T-helper 2 cell (primary cell): ENCODE results near the gene SERINC2.
A peak's percentile ranks its signal among the peaks of the same experiment; 100 is the strongest.
"Not testable (repeated sequence)": the region's sequence is repeated elsewhere in the genome, so short reads cannot be mapped to it uniquely, and the experiment has no call there.

ENCODE experiments used
- DNase-seq, 5 experiments: peaks; one replicate each; pipeline versions ENCODE4 v3.0.0 to v3.0.0-alpha.2; 2012 to 2022

Gene SERINC2

GRCh38 chr1:31415658-31416057 lies 2.6 kb downstream of the SERINC2 start:
- no peak for DNase-seq

GRCh38 chr1:31416101-31416736 lies 3.2 kb downstream of the SERINC2 start:
- DNase-seq: no peak

- no peak for DNase-seq
These were observed 4.1 kb downstream of the SERINC2 start for GRCh38 chr1:31417148-31417547.

DNA sequence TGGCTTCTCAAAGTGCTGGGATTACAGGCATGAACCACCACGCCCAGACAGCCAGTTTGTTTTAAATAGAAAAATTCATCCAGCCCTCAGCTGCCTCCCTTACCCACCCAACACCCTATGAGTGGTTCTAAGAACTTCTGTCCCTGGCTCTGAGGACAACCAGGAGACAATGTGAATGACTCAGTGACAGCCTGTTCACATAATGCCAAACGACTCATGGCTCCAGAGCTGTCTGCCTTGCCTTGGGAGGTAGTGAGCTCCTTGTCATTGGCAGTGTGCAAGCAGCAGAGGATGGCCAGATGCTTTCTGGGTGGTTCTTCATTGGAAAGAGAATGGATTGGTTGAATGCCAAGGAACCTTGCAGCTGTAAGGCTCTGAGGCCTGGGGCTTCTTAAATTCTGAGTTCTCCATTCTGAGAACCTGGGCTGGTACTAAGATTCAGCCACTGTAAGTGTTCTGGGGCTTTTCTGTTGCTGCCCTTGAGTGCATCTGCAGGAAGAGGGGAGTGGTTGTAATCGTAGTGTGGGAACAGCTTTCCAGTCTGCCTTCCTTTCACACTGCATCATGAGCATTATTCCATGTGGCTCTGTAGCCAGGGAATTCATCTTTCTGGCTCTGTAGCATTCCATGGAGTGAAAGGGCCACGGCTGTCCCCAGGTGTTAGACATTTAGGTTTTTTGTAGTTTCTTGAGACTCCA lies 5.8 kb downstream of the SERINC2 start:
- no peak for DNase-seq

- no peak for DNase-seq
These were observed 7.7 kb downstream of the SERINC2 start for GRCh38 chr1:31420716-31421115.

- DNase-seq: no peak
These were observed 8.5 kb downstream of the SERINC2 start for GRCh38 chr1:31421371-31422040.

DNA sequence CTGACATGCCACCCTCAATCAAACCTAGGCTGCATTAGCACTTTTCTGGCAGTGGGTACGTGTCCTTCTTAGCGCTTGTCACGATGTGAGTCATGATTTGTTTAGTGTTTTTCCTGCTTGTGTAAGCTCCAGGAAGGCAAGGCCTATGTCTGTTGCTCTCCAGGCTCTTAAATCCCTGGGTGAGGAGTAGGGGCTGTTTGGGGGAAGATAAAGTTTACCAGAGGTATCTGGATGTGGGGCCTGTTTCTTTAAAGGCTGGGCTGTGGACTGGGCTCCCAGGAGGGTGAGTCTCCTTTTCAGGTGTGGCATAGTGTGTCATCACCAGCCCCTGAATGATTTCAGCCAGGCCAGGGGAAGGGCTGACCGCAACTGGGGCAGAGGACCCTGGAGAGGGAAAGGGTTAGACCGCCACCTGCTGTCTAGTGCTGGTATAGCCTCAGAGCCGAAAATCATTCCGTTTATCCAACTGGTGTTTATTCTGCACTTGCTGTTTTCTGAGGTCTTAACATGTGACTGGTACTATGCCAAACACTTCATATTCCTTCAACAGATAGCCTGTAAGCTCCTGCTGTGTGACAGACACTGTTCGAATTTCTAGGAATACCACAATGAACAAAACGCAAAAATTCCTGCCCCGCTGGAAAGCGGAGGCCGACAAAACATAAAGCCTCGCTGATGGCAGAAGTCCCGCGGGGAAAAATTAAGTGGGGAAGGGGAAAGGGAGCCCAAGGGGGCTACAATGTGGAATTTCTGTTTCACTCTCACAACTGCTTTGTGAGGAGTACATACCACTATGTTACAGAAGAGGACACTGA lies 9.7 kb downstream of the SERINC2 start:
- DNase-seq: peak; percentile 31 to 49 (median 38)

- DNase-seq: no peak
These were observed 10.5 kb downstream of the SERINC2 start for GRCh38 chr1:31423418-31423947.

- no peak for DNase-seq
These were observed 11.6 kb downstream of the SERINC2 start for GRCh38 chr1:31424568-31424967.

GRCh38 chr1:31425301-31426081 lies 12.5 kb downstream of the SERINC2 start:
- DNase-seq: no peak

DNA sequence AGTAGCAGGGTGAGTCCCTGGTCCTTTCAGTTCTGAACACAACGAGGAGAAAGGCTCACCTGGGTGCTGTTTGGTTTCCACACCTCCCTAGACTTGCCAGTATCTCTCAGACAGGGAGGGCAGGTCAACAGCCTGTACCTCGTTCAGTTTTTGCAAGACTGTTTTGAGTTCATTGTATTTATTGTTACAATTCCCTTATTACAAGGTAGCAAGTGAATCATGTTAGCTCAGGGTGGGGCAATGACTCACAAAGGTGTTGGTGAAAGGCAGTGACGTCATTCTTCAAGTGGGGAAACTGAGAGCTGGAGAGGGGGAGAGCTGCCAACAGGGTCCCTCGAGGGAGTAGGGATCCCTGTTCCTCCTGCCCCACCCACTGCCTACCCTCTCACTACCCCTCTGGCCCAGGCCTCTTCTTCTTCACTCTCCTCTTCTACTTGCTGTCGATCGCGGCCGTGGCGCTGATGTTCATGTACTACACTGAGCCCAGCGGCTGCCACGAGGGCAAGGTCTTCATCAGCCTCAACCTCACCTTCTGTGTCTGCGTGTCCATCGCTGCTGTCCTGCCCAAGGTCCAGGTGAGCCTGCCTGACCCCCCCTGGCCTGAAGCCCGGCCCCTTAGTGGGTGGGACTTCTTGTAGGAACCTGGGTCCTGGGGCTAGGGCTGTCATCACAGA lies 13.4 kb downstream of the SERINC2 start:
- DNase-seq: no peak

DNA sequence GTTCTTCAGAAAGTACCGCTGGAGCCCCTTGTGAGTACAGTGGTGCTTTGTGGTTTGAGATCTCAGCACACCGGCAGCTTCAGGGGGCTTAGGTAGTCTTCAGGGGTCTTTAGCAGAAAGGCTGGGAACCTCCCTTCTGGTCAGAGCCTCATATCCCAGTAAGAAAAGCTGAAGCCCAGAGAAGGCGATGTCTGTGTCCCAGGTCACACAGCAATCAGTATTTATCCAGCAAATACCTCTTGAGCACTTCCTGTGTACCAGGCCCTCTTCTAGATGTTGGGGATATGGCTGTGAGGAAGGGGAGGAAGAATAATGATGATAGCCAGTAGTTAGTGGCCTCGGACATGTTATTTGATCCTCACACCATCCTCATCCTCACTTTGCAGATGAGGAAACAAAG lies 14.3 kb downstream of the SERINC2 start:
- DNase-seq: no peak

DNA sequence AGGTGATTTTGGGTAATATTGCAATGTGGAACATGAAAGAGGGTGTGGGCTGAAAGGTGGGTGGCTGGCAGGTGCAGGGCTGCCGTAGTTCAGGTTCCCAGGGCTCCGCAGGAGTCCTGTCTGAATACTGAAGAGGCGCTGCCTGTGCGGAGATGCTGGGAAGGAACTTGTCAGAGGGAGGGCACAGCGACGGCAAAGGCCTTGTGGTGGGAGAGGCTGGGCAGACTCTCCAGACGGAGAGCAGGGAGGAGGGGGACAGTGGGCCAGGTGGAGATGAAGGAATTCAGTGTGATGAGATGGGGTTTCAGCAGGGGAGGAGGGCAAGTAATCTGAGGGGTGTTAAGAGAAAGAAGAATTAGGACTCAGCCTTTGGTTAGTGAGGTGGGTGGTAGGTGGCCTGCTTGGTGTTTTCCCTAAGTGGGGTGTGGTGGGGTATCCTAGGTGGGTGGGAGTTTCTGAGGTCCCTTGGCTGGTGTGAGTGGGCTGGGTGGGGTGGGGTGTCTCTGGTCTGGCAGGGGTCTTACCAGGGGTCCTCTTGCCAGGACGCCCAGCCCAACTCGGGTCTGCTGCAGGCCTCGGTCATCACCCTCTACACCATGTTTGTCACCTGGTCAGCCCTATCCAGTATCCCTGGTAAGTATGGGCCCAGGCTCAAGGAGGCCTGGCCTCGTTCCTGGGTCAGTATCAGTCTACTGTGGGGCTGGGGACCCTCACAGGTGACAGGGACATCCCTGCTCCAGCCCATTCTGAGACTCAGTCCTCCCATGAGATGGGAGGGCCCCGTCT lies 15.6 kb downstream of the SERINC2 start:
- DNase-seq: no peak

GRCh38 chr1:31429583-31429982 lies 16.6 kb downstream of the SERINC2 start:
- no peak for DNase-seq

DNA sequence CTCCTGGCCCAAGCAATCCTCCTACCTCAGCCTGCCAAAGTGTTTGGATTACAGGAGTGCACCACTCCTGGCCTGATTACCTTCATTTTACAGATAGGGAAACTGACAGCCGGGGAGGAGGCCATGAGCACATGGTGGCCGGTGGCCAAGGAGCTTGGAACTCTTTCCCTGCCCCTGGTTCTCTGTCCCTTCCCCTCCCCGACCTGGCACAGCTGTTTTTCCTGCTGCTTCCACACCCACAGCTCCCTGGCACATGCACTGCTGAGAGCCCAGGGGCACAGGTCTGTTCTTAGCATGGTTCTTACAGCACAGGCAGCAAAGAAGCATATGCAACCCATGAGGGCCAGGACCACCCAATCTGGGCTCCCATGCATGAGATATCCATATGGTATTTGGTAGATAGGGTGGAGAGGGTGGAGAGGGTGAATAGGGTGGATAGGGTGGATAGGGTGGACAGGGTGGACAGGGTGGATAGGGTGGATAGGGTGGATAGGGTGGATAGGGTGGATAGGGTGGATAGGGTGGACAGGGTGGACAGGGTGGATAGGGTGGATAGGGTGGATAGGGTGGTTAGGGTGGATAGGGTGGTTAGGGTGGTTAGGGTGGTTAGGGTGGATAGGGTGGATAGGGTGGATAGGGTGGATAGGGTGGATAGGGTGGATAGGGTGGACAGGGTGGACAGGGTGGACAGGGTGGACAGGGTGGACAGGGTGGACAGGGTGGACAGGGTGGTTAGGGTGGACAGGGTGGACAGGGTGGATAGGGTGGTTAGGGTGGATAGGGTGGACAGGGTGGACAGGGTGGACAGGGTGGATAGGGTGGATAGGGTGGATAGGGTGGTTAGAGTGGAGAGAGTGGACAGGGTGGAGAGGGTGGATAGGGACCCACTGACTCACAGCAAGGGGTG lies 18.6 kb downstream of the SERINC2 start:
- DNase-seq: not testable (repeated sequence)

GRCh38 chr1:31432592-31433395 lies 19.8 kb downstream of the SERINC2 start:
- DNase-seq: no peak

DNA sequence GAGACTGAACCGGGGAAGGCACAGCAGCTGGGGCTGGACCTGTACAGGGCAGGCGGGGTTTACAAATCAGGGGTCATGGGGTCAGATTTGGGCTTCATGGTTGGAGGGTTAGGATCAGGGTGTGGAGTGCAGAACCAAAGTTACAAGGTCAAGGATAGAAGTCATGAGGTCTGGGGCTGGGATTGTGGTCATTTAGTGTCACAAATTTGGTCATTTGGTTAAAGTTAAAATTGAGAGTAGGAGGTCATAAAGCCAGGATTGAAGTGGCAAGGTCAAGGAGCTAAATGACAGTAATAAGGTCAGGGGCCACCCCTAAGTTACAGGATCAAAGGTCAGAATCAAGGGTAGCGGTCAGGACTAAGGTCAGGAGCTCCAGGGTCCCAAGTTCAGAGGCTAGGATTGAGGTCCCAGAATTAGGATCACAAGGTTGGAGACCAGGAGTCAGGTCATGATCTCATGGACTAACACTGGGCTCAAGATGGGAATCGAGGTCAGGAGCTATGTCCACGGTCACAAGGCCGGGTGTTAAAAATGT lies 20.4 kb downstream of the SERINC2 start:
- DNase-seq: no peak
